Activated B cell treated with CpG ODN at 0.5 μM for 24 hours (primary cell): ENCODE data around the gene NPC2. TPM values are rescaled to one million over a fixed set of nuclear protein-coding genes. Genes with fewer than 3 reads are reported as not detected.

Experiments
- ATAC-seq: fragments of 200-7000 bp; cut with Tn5 transposase; one replicate; pipeline ENCODE4 v1.10.0; 2021; ENCODE audit warnings: low read depth, mild to moderate bottlenecking, moderate library complexity
- CTCF ChIA-PET: fragments of 350-600 bp; sonication (Branson Sonifier 250); formaldehyde crosslinking; loops from one replicate; lab custom pipeline; 2021; ENCODE audit warnings: antibody characterized with exemption; lab: Charles Lee
- POLR2A ChIA-PET: fragments of 350-600 bp; sonication (Branson Sonifier 250); formaldehyde crosslinking; loops from one replicate; lab custom pipeline; 2021; ENCODE audit warnings: antibody characterized with exemption; lab: Charles Lee
- DNase-seq: peaks from one replicate; pipeline ENCODE4 v3.0.0; 2022
- H3K27ac Mint-ChIP-seq: one replicate; pipeline ENCODE4 v1.8.0; 2020; ENCODE audit warnings: mixed read lengths
- H3K27me3 Mint-ChIP-seq: one replicate; pipeline ENCODE4 v1.8.0; 2021; ENCODE audit warnings: mixed read lengths
- H3K36me3 Mint-ChIP-seq: one replicate; pipeline ENCODE4 v1.8.0; 2021; ENCODE audit warnings: low read depth, mixed read lengths
- H3K4me1 Mint-ChIP-seq: one replicate; pipeline ENCODE4 v1.8.0; 2021; ENCODE audit warnings: mixed read lengths
- H3K4me3 Mint-ChIP-seq: one replicate; pipeline ENCODE4 v1.8.0; 2020; ENCODE audit warnings: mild to moderate bottlenecking, mixed read lengths
- H3K9me3 Mint-ChIP-seq: one replicate; pipeline ENCODE4 v1.8.0; 2020; ENCODE audit warnings: mixed read lengths
- intact Hi-C: fragments of 100-400 bp; cut with micrococcal nuclease; formaldehyde crosslinking; loops from one replicate; pipeline ENCODE4 v1.15.1; 2024
- total RNA-seq: library from RNA; stranded (reverse); gene quantifications from 2 replicates; pipeline ENCODE4 v1.2.3, GENCODE V29; 2022
- TF ChIP-seq, protein P1 (sequence below): fragments of 200-600 bp; IDR thresholded peaks from one replicate; pipeline ENCODE4 v1.8.0; 2022; ENCODE audit warnings: antibody characterized with exemption, mild to moderate bottlenecking

The NPC2 gene
- total RNA-seq, 1 donor from 2014 or later = 69.4 TPM

DNA sequence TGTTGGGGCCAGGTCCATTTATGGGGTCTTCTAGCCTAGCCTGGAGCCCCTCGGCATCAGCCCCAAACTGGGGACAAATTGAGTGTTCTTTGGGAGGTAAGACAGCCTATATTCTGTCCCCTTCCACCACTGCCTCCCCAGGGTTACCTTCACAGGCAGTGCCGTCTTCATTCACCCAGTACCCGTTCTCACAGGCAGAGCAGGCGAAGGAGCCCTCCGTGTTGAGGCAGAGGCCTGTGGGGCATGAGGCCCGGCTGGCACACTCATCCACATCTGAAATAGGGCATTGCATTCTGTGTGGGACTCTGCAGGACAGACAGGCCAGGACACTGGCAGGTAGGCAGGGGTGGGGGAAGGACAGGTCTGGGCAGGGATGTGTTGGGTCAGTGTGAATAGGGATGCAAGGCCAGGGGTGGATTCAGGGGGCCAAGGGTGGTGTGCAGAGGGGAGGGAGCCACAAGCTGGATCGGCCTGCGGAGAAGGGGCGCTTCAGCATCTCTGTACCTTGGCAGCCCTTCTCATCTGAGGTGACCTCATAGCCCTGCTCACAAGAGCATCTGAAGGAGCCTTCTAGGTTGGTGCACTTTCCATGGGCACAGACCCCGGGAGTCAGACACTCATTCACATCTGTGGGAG, 16.6 kb upstream of the NPC2 start:
- Mint-ChIP-seq H3K4me1 (peaks cover 18% of the 10 kb centered on the region), H3K27me3 (peaks cover 20% of the 10 kb centered on the region), H3K4me3 (no peak overlapping the region), H3K27ac (no peak overlapping the region), H3K9me3 (no peaks in the 10 kb centered on the region), H3K36me3 (no peaks in the 10 kb centered on the region)
- intact Hi-C loops = no loop called here
- TF ChIP-seq, protein P1, sequence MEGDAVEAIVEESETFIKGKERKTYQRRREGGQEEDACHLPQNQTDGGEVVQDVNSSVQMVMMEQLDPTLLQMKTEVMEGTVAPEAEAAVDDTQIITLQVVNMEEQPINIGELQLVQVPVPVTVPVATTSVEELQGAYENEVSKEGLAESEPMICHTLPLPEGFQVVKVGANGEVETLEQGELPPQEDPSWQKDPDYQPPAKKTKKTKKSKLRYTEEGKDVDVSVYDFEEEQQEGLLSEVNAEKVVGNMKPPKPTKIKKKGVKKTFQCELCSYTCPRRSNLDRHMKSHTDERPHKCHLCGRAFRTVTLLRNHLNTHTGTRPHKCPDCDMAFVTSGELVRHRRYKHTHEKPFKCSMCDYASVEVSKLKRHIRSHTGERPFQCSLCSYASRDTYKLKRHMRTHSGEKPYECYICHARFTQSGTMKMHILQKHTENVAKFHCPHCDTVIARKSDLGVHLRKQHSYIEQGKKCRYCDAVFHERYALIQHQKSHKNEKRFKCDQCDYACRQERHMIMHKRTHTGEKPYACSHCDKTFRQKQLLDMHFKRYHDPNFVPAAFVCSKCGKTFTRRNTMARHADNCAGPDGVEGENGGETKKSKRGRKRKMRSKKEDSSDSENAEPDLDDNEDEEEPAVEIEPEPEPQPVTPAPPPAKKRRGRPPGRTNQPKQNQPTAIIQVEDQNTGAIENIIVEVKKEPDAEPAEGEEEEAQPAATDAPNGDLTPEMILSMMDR = no peak
- ChIA-PET CTCF (no interaction called here), POLR2A (no interaction called here)
- ATAC-seq (no peak), DNase-seq (no peak)

DNA sequence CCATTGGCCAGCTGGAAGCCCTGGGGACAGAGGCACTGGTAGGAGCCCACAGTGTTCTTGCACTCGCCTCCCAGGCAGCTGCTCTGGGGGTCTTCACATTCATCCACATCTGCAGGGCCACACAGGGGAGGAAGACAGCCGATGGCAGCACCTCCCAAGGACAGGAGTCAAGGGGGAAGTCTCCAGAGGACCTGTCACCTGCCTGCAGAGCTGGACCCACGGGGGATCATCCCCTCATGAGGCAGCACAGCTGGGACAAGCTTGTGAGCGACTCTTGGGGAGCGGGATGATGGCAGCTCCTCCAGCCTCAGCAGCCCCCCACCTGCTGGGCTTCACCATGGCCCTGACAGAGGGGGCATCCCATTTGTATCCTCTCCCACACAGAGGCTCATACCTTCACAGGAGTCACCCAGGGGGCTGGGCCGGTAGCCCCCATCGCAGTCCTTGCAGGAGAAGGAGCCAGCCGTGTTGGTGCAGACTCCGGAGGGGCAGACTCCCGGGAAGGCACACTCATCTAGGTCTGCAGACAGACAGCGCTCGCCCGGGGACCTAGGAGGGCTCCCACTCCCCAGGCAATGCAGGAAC, 15.8 kb upstream of the NPC2 start:
- Mint-ChIP-seq H3K9me3 (no peaks in the 10 kb centered on the region), H3K27ac (no peak overlapping the region), H3K36me3 (no peaks in the 10 kb centered on the region), H3K27me3 (peaks cover 18% of the 10 kb centered on the region), H3K4me1 (peaks cover 13% of the 10 kb centered on the region), H3K4me3 (no peak overlapping the region)
- DNase-seq = no peak
- TF ChIP-seq, protein P1 = no peak
- ATAC-seq = no peak
- ChIA-PET POLR2A (no interaction called here), CTCF (no interaction called here)
- intact Hi-C loops = no loop called here

DNA sequence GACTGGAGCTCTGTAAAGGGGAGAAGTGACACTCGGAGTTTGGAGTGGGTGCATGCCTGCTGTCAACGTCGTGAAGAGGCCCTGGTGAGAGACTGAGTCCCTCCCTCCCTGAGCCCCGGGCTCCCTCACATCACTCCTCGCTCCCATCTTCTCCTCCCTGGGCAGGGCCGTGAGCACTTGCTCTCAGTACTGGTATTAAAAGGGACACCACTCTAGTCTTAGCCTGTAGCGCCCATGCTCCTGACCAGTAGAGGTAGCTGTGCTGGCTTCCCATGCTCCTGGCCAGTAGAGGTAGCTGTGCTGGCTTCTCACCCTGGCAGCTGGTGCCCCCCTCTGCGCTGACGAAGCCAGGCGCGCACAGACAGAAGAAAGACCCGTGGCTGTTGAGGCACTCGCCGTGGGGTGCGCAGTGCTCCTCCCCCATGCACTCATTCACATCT, 15.2 kb upstream of the NPC2 start:
- no peak overlapping the region for H3K4me3 Mint-ChIP-seq
- H3K27me3 Mint-ChIP-seq = peaks cover 17% of the 10 kb centered on the region
- ChIA-PET POLR2A (no interaction called here), CTCF (no interaction called here)
- no peak for DNase-seq
- H3K9me3 Mint-ChIP-seq = no peaks in the 10 kb centered on the region
- intact Hi-C loops = no loop called here
- no peaks in the 10 kb centered on the region for H3K36me3 Mint-ChIP-seq
- TF ChIP-seq, protein P1 = no peak
- peaks cover 13% of the 10 kb centered on the region for H3K4me1 Mint-ChIP-seq
- ATAC-seq = no peak
- no peak overlapping the region for H3K27ac Mint-ChIP-seq

DNA sequence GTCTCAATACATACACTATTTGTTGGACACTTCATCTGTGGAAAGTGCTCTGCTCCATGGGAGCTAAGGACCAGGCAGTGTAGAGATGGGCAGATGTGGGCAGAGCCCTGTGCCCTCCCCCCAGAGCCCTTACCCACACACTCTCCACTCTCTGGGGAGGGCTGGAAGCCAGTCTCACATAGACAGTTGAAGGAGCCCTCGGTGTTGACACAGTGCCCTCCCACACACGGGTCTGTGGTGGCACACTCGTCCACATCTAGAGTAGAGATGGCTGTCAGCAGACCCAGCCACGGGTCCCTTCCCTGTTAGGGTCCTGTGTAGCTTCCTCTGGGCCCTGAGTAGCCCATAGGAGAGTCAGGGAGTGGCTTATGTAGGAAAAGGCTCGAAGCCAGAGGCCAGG, 14.7 kb upstream of the NPC2 start:
- Mint-ChIP-seq H3K4me1 (peaks cover 13% of the 10 kb centered on the region), H3K27me3 (peaks cover 14% of the 10 kb centered on the region), H3K36me3 (no peaks in the 10 kb centered on the region), H3K27ac (no peak overlapping the region), H3K4me3 (no peak overlapping the region), H3K9me3 (no peaks in the 10 kb centered on the region)
- DNase-seq = no peak
- POLR2A ChIA-PET = no interaction called here
- intact Hi-C loops = no loop called here
- ATAC-seq = no peak
- TF ChIP-seq, protein P1 = no peak
- CTCF ChIA-PET = no interaction called here

DNA sequence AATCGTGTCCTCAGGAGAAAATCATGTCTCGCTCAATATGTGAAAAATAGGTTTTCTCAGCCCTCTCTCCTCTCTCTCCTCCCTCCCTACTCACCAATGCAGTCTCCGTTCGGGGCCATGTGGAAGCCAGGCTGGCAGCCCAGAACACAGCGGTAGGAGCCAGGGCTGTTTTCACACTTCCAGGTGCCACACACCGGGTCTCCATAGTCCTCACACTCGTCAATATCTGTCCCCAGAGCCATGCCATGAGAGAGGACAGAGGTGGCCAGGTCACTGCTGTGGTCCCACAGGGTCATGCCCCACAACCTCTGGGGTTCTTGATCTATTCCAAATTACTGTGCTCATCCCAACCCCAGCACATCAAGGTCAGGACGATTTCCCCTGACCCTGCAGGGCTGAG, 14.0 kb upstream of the NPC2 start:
- no peak overlapping the region for H3K27ac Mint-ChIP-seq
- H3K27me3 Mint-ChIP-seq = peaks cover 14% of the 10 kb centered on the region
- CTCF ChIA-PET = no interaction called here
- DNase-seq (no peak), ATAC-seq (no peak)
- TF ChIP-seq, protein P1 = no peak
- POLR2A ChIA-PET = no interaction called here
- H3K36me3 Mint-ChIP-seq = no peaks in the 10 kb centered on the region
- no peaks in the 10 kb centered on the region for H3K9me3 Mint-ChIP-seq
- peaks cover 15% of the 10 kb centered on the region for H3K4me1 Mint-ChIP-seq
- intact Hi-C loops = no loop called here
- no peak overlapping the region for H3K4me3 Mint-ChIP-seq
